Activated naive CD8-positive, alpha-beta T cell treated with anti-CD3 and anti-CD28 coated beads, Interleukin-2, amount 10 ng/mL, durations not matched to agents 7 days and 5 days (primary cell): ENCODE results near the gene GNS. TPM values are rescaled to one million over a fixed set of nuclear protein-coding genes. Genes with fewer than 3 reads are reported as not detected.
A peak's percentile ranks its signal among the peaks of the same experiment; 100 is the strongest.

ENCODE experiments used
- ATAC-seq: fragments of 150-1000 bp; cut with Tn5 transposase; one replicate; pipeline ENCODE4 v1.10.0; 2021; ENCODE audit warnings: low read depth, moderate library complexity
- POLR2A ChIA-PET: fragments of 350-600 bp; sonication (Branson Sonifier 250); formaldehyde crosslinking; loops from one replicate; lab custom pipeline; 2021; ENCODE audit warnings: antibody characterized with exemption; lab: Charles Lee
- DNase-seq: peaks from one replicate; pipeline ENCODE4 v3.0.0; 2021
- H3K27ac Mint-ChIP-seq: one replicate; pipeline ENCODE4 v1.8.0; 2022; ENCODE audit warnings: mild to moderate bottlenecking, mixed read lengths
- H3K27me3 Mint-ChIP-seq: one replicate; pipeline ENCODE4 v1.8.0; 2022; ENCODE audit warnings: mild to moderate bottlenecking, moderate library complexity, mixed read lengths
- H3K36me3 Mint-ChIP-seq: one replicate; pipeline ENCODE4 v1.8.0; 2021; ENCODE audit warnings: mild to moderate bottlenecking, mixed read lengths
- H3K4me1 Mint-ChIP-seq: one replicate; pipeline ENCODE4 v1.8.0; 2021; ENCODE audit warnings: mixed read lengths
- H3K4me3 Mint-ChIP-seq: one replicate; pipeline ENCODE4 v1.8.0; 2022; ENCODE audit warnings: mild to moderate bottlenecking, moderate library complexity, mixed read lengths
- H3K9me3 Mint-ChIP-seq: one replicate; pipeline ENCODE4 v1.8.0; 2021; ENCODE audit warnings: mixed read lengths
- total RNA-seq, 2 experiments: library from RNA; stranded (reverse); gene quantifications; one replicate each; pipeline ENCODE4 v1.2.3, GENCODE V29; 2021

The GNS gene
- total RNA-seq, 2 experiments from 2014 or later: 28.6 to 32.0 TPM

DNA sequence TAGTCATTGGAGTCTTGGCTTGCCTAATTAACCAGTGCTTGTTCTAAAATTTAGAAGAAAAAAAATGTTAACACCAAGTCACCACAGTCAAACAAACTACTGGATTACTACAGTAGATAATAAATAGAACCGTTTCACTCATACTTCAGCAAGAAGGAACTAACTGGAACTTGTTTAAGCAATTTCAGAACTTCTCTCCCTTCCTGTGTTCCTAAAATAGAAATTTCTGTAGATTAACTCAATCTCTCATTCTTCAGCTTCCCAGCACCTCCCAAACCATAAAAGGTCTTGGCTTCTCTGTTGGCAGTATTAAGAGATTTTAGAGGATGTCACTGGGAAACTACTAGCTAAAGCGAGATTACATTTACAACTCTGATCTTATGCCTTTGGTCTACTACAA, 18.6 kb downstream of the GNS start:
- no peak overlapping the region for H3K27ac Mint-ChIP-seq
- no peak for ATAC-seq

DNA sequence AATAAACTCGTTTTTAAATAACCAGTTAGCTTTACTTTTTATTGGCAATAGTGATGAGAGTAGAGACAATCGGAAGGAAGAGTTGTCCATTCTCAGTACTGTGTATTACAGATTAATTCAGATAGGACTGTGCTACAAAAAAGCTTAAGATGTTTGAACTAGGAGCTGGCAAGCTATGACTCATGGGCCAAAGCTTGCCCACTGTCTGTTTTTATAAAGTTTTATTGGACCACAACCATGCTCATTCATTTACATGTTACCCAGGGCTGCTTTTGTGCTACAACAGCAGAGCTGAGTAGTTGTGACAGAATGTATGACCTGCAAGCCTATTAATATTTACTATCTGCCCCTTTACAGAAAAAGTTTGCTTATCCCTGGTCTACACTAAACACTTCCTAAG, 19.4 kb downstream of the GNS start:
- Mint-ChIP-seq H3K27ac (no peak overlapping the region), H3K4me1 (peaks cover 17% of the 10 kb centered on the region), H3K4me3 (no peak overlapping the region), H3K27me3 (no peaks in the 10 kb centered on the region), H3K36me3 (peaks cover 54% of the 10 kb centered on the region), H3K9me3 (no peaks in the 10 kb centered on the region)
- POLR2A ChIA-PET: interaction anchor here (0.8 to 1.0 kb wide), 2 partner anchors 16 to 20 kb away, joined by 3 read pairs; no protein-coding TSS in a partner anchor
- ATAC-seq (no peak), DNase-seq (no peak)

More for the DNA sequence above, 18.6 kb downstream of the GNS start:
- Mint-ChIP-seq H3K36me3 (peaks cover 61% of the 10 kb centered on the region), H3K4me3 (no peak overlapping the region), H3K4me1 (peaks cover 17% of the 10 kb centered on the region), H3K27me3 (no peaks in the 10 kb centered on the region), H3K9me3 (no peaks in the 10 kb centered on the region)
- DNase-seq: no peak
- POLR2A ChIA-PET: no interaction called here

DNA sequence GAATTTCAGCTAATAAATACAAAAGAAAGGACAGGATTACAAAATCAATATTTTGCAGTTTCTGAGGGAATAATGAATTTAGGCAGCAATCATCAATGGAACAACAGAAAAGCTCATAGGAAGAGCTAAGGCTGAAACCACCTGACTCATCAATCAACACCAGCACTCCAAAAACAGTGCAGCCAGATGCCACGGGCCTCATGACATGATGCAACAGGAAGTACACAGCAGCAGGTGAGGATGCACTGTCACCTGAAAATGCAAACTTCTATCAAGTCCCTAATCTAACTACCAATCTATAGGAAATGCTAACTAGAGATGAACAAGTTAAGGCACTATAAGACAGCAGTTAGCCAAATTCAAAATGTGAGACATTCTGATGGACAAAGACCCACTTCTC, 21.7 kb downstream of the GNS start:
- DNase-seq: no peak
- peak; percentile 84 for ATAC-seq
- Mint-ChIP-seq H3K4me3 (no peak overlapping the region), H3K27ac (peak overlapping the region; percentile 66), H3K36me3 (peaks cover 45% of the 10 kb centered on the region), H3K27me3 (no peaks in the 10 kb centered on the region), H3K4me1 (peaks cover 17% of the 10 kb centered on the region), H3K9me3 (no peaks in the 10 kb centered on the region)
- POLR2A ChIA-PET: no interaction called here

DNA sequence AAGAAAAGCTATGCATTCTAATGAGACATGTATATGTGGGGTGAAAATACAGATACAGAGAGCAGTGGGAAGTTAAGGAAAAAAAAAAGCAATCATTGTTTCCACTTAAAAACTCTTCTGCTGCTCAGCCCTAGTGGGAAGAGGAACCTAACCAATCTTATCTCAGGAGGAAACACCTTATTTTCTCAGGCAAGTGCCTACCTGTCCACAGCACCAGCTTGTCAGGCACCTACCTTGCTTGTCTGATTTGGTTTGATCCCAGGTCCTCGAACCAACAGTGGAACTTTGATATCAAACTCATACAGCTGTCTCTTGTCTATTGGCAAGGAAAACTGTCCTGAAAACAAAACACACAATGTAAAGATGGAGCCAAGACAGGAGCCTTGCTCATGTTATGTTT, 22.4 kb downstream of the GNS start:
- peak overlapping the region; percentile 21 for H3K27ac Mint-ChIP-seq

DNA sequence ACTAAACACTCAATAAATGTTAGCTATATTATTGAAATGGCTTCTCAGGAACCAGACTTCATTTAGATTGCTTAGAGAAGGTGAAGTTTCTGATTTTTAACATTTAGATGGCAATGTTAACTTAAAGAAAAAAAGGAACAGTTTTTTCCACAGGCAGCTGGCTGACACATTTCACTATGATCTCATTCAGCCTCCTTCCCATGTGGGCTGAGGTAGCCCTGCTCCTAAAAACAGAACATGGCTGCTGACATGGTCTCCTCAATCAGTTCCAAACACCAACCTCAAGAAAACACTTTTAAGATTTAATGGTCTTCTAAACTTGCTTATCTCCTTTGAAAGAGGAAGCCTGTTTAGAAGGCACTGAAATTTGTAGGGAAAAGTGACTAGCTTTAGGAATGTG, 23.8 kb downstream of the GNS start:
- H3K9me3 Mint-ChIP-seq: no peaks in the 10 kb centered on the region
- H3K4me1 Mint-ChIP-seq: peaks cover 20% of the 10 kb centered on the region
- DNase-seq (no peak), ATAC-seq (no peak)
- POLR2A ChIA-PET: no interaction called here
- H3K27me3 Mint-ChIP-seq: no peaks in the 10 kb centered on the region
- peaks cover 45% of the 10 kb centered on the region for H3K36me3 Mint-ChIP-seq
- H3K4me3 Mint-ChIP-seq: no peak overlapping the region
- H3K27ac Mint-ChIP-seq: no peak overlapping the region

More for the DNA sequence above, 22.4 kb downstream of the GNS start:
- H3K9me3 Mint-ChIP-seq: no peaks in the 10 kb centered on the region
- ATAC-seq (no peak), DNase-seq (no peak)
- POLR2A ChIA-PET: interaction anchor here (0.6 kb wide), 1 partner anchor 154 kb away, joined by 3 read pairs; no protein-coding TSS in a partner anchor
- peaks cover 17% of the 10 kb centered on the region for H3K4me1 Mint-ChIP-seq
- no peaks in the 10 kb centered on the region for H3K27me3 Mint-ChIP-seq
- peaks cover 44% of the 10 kb centered on the region for H3K36me3 Mint-ChIP-seq
- H3K4me3 Mint-ChIP-seq: no peak overlapping the region

DNA sequence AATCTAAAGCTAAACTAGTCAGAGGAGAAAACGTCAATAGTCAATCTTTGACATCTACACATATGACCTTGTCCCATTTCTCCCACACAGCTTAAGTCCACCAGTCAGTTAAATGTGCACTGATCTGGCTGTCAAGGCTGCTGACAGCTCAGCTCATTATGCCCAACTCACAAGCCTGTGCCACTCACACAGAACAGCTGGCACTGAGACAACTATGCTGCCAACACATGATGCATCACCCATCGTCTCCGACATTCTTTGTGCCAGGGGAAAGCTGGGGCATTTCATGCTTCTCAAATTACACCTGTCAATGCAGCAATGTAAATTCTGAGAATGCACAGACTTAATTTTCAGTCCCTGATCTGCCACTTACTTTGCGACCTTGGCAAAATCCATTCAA, 25.3 kb downstream of the GNS start:
- Mint-ChIP-seq H3K4me1 (peaks cover 23% of the 10 kb centered on the region), H3K9me3 (no peaks in the 10 kb centered on the region), H3K4me3 (no peak overlapping the region), H3K27ac (no peak overlapping the region), H3K27me3 (no peaks in the 10 kb centered on the region), H3K36me3 (peaks cover 38% of the 10 kb centered on the region)
- DNase-seq: no peak
- ATAC-seq: no peak
- POLR2A ChIA-PET: no interaction called here

DNA sequence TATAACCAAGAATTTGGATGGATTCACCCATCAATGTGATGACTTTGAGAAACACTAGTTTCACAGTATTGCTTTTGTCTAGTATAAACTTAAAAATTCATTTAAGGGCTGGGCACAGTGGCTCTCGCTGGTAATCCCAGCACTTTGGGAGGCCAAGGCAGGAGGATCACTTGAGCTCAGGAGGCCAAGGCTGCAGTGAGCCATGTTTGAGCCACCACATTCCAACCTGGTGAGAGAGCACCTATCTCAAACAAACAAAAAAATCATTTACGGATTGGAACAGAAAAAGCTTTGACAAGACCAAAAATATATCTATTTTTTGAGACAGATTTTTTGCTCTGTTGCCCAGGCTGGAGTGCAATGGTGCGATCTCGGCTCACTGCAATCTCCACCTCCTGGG, 27.5 kb downstream of the GNS start:
- Mint-ChIP-seq H3K9me3 (no peaks in the 10 kb centered on the region), H3K4me1 (peaks cover 12% of the 10 kb centered on the region), H3K27ac (no peak overlapping the region), H3K4me3 (no peak overlapping the region), H3K27me3 (no peaks in the 10 kb centered on the region), H3K36me3 (peaks cover 24% of the 10 kb centered on the region)
- ATAC-seq (no peak), DNase-seq (no peak)
- POLR2A ChIA-PET: interaction anchor here (1.1 kb wide), 1 partner anchor 1438 kb away, joined by 3 read pairs; no protein-coding TSS in a partner anchor

DNA sequence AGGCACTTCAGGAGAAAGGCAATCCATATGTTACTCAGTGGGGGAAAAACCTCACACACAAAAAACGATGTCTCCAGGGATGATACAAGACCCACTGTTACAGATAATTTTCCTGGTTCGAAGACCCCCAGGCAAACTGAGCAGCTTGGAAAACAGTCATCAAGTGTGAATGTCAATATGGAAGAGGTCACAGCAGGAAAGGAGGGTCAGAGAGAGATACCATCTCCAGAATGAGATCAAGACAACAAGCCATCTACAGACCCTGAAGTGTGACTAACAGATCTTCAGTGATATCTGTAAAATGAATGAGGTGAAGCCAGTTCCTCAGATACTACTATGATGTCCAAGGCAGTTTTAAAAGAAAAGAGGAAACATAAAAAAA, 28.6 kb downstream of the GNS start:
- POLR2A ChIA-PET: interaction anchor here (0.6 kb wide), 3 partner anchors 21 to 41 kb away, joined by 3 to 5 read pairs (median 3); no protein-coding TSS in a partner anchor
- H3K4me1 Mint-ChIP-seq: peaks cover 8% of the 10 kb centered on the region
- peak overlapping the region; percentile 65 for H3K4me3 Mint-ChIP-seq
- DNase-seq: no peak
- peak overlapping the region; percentile 83 for H3K27ac Mint-ChIP-seq
- peaks cover 20% of the 10 kb centered on the region for H3K36me3 Mint-ChIP-seq
- no peak for ATAC-seq
- H3K27me3 Mint-ChIP-seq: no peaks in the 10 kb centered on the region
- H3K9me3 Mint-ChIP-seq: no peaks in the 10 kb centered on the region

DNA sequence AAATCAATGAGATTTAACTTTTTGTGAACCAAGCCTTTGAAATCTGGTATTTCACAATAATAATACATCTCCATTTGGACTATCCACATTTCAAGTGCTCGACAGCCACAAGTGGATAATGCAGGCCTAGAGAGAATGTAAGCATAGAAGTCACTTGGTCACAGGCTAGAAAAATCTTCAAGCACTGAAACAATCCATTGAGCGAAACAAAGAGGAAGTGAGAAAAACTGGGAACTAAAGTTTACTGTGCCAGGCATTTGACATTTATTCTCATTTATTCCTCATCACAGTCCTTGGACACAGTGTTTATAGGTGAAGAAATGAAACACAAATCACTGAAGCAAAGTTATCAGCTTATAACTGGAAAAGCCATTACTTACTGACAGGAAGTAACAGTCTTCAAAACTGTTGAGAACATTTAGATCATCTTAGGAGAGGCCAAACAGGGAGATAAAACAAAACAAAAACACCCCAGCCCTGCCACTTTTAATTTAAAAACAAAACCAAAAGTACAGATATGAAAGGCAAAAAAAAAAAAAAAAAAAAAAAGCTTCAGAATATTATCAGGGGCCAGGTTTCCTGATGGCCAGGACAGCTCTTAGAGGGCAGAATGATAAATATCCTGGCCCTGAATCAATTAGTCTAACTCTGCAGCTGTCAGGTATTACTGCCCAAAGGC, 29.2 kb downstream of the GNS start:
- POLR2A ChIA-PET: interaction anchor here (0.6 kb wide), 4 partner anchors 22 to 41 kb away, joined by 3 to 5 read pairs (median 3); no protein-coding TSS in a partner anchor
- peak; percentile 76 for ATAC-seq
- H3K36me3 Mint-ChIP-seq: peaks cover 20% of the 10 kb centered on the region
- no peak for DNase-seq
- no peaks in the 10 kb centered on the region for H3K9me3 Mint-ChIP-seq
- H3K27ac Mint-ChIP-seq: peak overlapping the region; percentile 83
- peaks cover 8% of the 10 kb centered on the region for H3K4me1 Mint-ChIP-seq
- H3K27me3 Mint-ChIP-seq: no peaks in the 10 kb centered on the region
- H3K4me3 Mint-ChIP-seq: peak overlapping the region; percentile 65

DNA sequence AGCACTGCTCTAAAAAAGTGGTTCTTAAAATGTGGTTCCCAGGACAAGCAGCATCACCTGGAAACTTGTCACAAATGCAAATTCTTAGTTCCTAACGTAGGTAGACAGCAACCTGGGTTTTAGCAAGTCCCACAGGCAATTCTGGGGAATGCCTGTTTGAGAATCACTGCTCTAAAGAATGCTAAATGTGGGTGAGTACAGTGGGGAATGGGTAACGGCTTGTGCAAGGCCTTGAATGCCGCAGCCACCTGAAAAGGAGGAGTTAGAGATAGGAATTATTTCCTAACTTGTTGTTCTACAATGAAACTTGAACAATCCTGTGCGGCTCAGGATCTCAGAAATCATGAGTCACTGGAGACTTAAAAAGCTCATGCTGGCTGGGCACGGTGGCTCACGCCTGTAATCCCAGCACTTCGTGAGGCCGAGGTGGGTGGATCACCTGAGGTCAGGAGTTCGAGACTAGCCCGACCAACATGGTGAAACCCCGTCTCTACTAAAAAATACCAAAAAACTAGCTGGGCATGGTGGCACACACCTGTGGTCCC, 34.9 kb downstream of the GNS start:
- Mint-ChIP-seq H3K36me3 (peaks cover 13% of the 10 kb centered on the region), H3K9me3 (no peaks in the 10 kb centered on the region)

DNA sequence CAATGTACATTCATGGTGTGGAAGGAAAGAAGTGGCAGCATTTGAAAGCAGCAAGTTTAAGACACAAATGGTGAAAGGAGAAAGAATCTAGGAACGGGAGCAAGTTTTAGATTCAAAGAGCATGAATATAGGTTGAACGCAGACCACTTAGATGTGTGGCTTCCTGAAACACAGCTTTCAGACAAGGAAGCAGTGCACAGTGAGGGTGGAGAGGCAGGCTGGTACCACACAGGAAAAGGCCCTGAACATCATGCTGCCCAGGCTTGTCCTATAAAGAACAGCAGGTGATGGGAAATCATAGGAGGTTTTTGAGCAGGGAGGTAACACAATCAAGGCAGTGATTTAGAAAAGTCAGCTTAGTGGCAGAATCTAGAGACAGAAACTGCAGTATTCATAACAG, 35.6 kb downstream of the GNS start:
- Mint-ChIP-seq H3K9me3 (no peaks in the 10 kb centered on the region), H3K27ac (peak overlapping the region; percentile 82), H3K36me3 (peaks cover 14% of the 10 kb centered on the region), H3K27me3 (no peaks in the 10 kb centered on the region), H3K4me1 (peaks cover 7% of the 10 kb centered on the region), H3K4me3 (peak overlapping the region; percentile 26)
- DNase-seq (no peak), ATAC-seq (peak; percentile 86)
- POLR2A ChIA-PET: no interaction called here

More for the DNA sequence above, 34.9 kb downstream of the GNS start:
- Mint-ChIP-seq H3K27me3 (no peaks in the 10 kb centered on the region), H3K4me3 (no peak overlapping the region), H3K27ac (no peak overlapping the region), H3K4me1 (peaks cover 7% of the 10 kb centered on the region)
- DNase-seq: no peak
- POLR2A ChIA-PET: no interaction called here
- ATAC-seq: no peak

DNA sequence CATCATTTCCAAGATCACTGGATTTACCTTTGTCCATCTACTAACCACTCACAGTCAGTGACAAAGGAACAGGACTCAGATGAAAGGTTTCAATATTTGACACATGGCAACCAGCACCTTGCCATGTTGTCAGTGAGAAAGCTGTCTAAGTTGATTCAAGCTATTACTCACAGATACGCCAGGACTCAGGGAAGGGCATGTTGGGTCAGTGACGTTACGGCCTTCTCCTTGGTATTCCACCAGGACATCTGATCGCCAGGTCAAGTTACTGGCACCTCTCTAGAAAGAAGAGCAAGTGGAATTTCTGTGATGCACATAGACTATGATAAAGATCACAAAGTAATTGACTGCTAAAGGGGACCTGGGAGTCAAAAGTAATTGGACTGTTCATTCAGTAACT, 36.4 kb downstream of the GNS start:
- no peaks in the 10 kb centered on the region for H3K27me3 Mint-ChIP-seq
- POLR2A ChIA-PET: no interaction called here
- ATAC-seq: no peak
- H3K4me3 Mint-ChIP-seq: no peak overlapping the region
- H3K9me3 Mint-ChIP-seq: no peaks in the 10 kb centered on the region
- H3K27ac Mint-ChIP-seq: no peak overlapping the region
- peaks cover 7% of the 10 kb centered on the region for H3K4me1 Mint-ChIP-seq
- DNase-seq: no peak
- peaks cover 14% of the 10 kb centered on the region for H3K36me3 Mint-ChIP-seq

DNA sequence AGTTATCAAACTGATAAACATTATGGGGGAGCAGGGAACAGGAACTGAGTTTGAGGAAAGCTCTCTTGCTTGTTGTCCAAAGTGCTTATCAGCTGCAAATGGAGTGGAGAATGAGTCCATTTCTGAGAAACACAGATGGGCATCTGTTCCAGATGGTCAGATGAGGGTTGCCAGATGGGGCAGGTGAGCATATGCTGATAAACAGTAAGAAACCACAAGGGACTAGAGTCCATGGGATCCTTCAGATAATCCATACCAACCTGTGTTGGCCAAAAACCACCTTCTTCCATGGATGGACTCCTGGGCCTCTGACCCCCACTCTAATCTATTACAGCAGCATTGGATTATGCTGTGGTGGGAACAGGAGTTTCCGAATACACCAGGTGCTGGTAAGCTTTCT, 38.3 kb downstream of the GNS start:
- Mint-ChIP-seq H3K9me3 (no peaks in the 10 kb centered on the region), H3K4me3 (no peak overlapping the region), H3K27ac (no peak overlapping the region), H3K4me1 (peaks cover 10% of the 10 kb centered on the region), H3K27me3 (no peaks in the 10 kb centered on the region), H3K36me3 (peaks cover 24% of the 10 kb centered on the region)
- POLR2A ChIA-PET: no interaction called here
- ATAC-seq (no peak), DNase-seq (no peak)

DNA sequence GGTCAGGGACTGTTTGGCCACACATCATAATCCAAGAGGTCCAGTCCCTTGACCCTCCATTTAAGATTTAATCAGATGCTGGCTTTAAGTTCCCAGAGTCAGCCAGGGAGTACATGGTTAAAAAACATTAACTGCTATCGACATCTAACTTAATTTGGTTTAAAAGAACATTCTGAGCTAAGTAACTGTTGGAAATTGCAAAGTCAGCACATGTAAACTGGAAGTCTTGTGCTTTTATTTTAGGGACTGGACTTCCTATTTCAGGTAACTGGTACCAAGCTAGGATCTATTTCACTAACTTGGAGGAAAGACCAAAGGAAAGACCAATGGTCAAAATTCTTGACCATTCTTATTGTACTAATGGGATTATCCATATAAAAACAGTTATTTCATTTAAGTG, 40.6 kb downstream of the GNS start:
- H3K4me3 Mint-ChIP-seq: no peak overlapping the region
- POLR2A ChIA-PET: no interaction called here
- no peak for DNase-seq
- no peaks in the 10 kb centered on the region for H3K27me3 Mint-ChIP-seq
- no peaks in the 10 kb centered on the region for H3K9me3 Mint-ChIP-seq
- H3K36me3 Mint-ChIP-seq: peaks cover 43% of the 10 kb centered on the region
- H3K4me1 Mint-ChIP-seq: peaks cover 19% of the 10 kb centered on the region
- no peak overlapping the region for H3K27ac Mint-ChIP-seq
- ATAC-seq: no peak
